Measurements from ENCODE around the gene PRKRA. TPM values are rescaled to one million over a fixed set of nuclear protein-coding genes. Genes with fewer than 3 reads are reported as not detected.
"Not testable (repeated sequence)": the region's sequence is repeated elsewhere in the genome, so short reads cannot be mapped to it uniquely, and the experiment has no call there.

The PRKRA gene
- total RNA-seq, 1 experiment from 2014 or later: 62.6 TPM

GRCh38 chr2:178427458-178427857, 23.5 kb downstream of the PRKRA start:
- Histone ChIP-seq H3K4me3 (ENCODE audit: low read depth, low read length, poor library complexity, severe bottlenecking) (no peak overlapping the region), H3K9me3 (ENCODE audit: low read depth, low read length, poor library complexity, severe bottlenecking) (no peaks in the 10 kb centered on the region), H3K27me3 (replicated peaks; ENCODE audit: insufficient read depth, low read depth, low read length, poor library complexity) (no peaks in the 10 kb centered on the region), H3K36me3 (ENCODE audit: insufficient read depth, low read length, poor library complexity, severe bottlenecking) (peaks cover 37% of the 10 kb centered on the region), H3K4me1 (ENCODE audit: insufficient read depth, low read length, poor library complexity, severe bottlenecking) (no peaks in the 10 kb centered on the region), H3K27ac (ENCODE audit: low read depth, low read length, poor library complexity, severe bottlenecking) (no peak overlapping the region)
- no peak for TF ChIP-seq CTCF (conservative IDR thresholded peaks at IDR 0.05; ENCODE audit: low read depth, low read length)
- TF ChIP-seq EZH2 (IDR thresholded peaks at IDR 0.05; ENCODE audit: borderline replicate concordance, low read depth, low read length, poor library complexity, severe bottlenecking): no peak
- CTCF ChIA-PET: no interaction called here
- no TSS peak for BruUV-seq (replicated peaks)
- no peak for DNase-seq (ENCODE audit: low spot score)
- POLR2A ChIA-PET (ENCODE audit: low non-redundant PET): no interaction called here
- intact Hi-C loops (cut with micrococcal nuclease; ENCODE audit: unreplicated experiment): no loop called here

GRCh38 chr2:178426388-178426787, 24.6 kb downstream of the PRKRA start:
- no peaks in the 10 kb centered on the region for H3K27me3 ChIP-seq (replicated peaks; ENCODE audit: insufficient read depth, low read depth, low read length, poor library complexity)
- CTCF ChIA-PET: no interaction called here
- DNase-seq (ENCODE audit: low spot score): no peak
- H3K9me3 ChIP-seq (ENCODE audit: low read depth, low read length, poor library complexity, severe bottlenecking): no peaks in the 10 kb centered on the region
- peaks cover 27% of the 10 kb centered on the region for H3K36me3 ChIP-seq (ENCODE audit: insufficient read depth, low read length, poor library complexity, severe bottlenecking)
- TF ChIP-seq EZH2 (IDR thresholded peaks at IDR 0.05; ENCODE audit: borderline replicate concordance, low read depth, low read length, poor library complexity, severe bottlenecking) (no peak), CTCF (conservative IDR thresholded peaks at IDR 0.05; ENCODE audit: low read depth, low read length) (no peak)
- POLR2A ChIA-PET (ENCODE audit: low non-redundant PET): no interaction called here
- no peak overlapping the region for H3K4me3 ChIP-seq (ENCODE audit: low read depth, low read length, poor library complexity, severe bottlenecking)
- intact Hi-C loops (cut with micrococcal nuclease; ENCODE audit: unreplicated experiment): no loop called here
- BruUV-seq (replicated peaks): no TSS peak
- no peaks in the 10 kb centered on the region for H3K4me1 ChIP-seq (ENCODE audit: insufficient read depth, low read length, poor library complexity, severe bottlenecking)
- H3K27ac ChIP-seq (ENCODE audit: low read depth, low read length, poor library complexity, severe bottlenecking): no peak overlapping the region

GRCh38 chr2:178425255-178425827, 25.6 kb downstream of the PRKRA start:
- peaks cover 16% of the 10 kb centered on the region for H3K36me3 ChIP-seq (ENCODE audit: insufficient read depth, low read length, poor library complexity, severe bottlenecking)
- no peak overlapping the region for H3K27ac ChIP-seq (ENCODE audit: low read depth, low read length, poor library complexity, severe bottlenecking)
- ChIA-PET CTCF (no interaction called here), POLR2A (ENCODE audit: low non-redundant PET) (no interaction called here)
- no peak overlapping the region for H3K4me3 ChIP-seq (ENCODE audit: low read depth, low read length, poor library complexity, severe bottlenecking)
- H3K9me3 ChIP-seq (ENCODE audit: low read depth, low read length, poor library complexity, severe bottlenecking): no peaks in the 10 kb centered on the region
- TF ChIP-seq EZH2 (IDR thresholded peaks at IDR 0.05; ENCODE audit: borderline replicate concordance, low read depth, low read length, poor library complexity, severe bottlenecking) (no peak), CTCF (conservative IDR thresholded peaks at IDR 0.05; ENCODE audit: low read depth, low read length) (no peak)
- H3K4me1 ChIP-seq (ENCODE audit: insufficient read depth, low read length, poor library complexity, severe bottlenecking): peaks cover 4% of the 10 kb centered on the region
- no peaks in the 10 kb centered on the region for H3K27me3 ChIP-seq (replicated peaks; ENCODE audit: insufficient read depth, low read depth, low read length, poor library complexity)
- DNase-seq (ENCODE audit: low spot score): no peak
- BruUV-seq (replicated peaks): no TSS peak
- intact Hi-C loops (cut with micrococcal nuclease; ENCODE audit: unreplicated experiment): no loop called here

- POLR2A ChIA-PET (ENCODE audit: low non-redundant PET); intact Hi-C loops (cut with micrococcal nuclease; ENCODE audit: unreplicated experiment); H3K36me3 ChIP-seq (ENCODE audit: insufficient read depth, low read length, poor library complexity, severe bottlenecking); H3K4me3 ChIP-seq (ENCODE audit: low read depth, low read length, poor library complexity, severe bottlenecking); DNase-seq (ENCODE audit: low spot score); H3K27me3 ChIP-seq (replicated peaks; ENCODE audit: insufficient read depth, low read depth, low read length, poor library complexity); H3K9me3 ChIP-seq (ENCODE audit: low read depth, low read length, poor library complexity, severe bottlenecking); H3K27ac ChIP-seq (ENCODE audit: low read depth, low read length, poor library complexity, severe bottlenecking); CTCF ChIA-PET; BruUV-seq (replicated peaks): not testable (repeated sequence)
- H3K4me1 ChIP-seq (ENCODE audit: insufficient read depth, low read length, poor library complexity, severe bottlenecking): peaks cover 15% of the 10 kb centered on the region
Observed at GRCh38 chr2:178423746-178424145, 27.2 kb downstream of the PRKRA start.

Data from A673 (cell line).